ENCODE results near the gene TTLL10. TPM values are rescaled to one million over a fixed set of nuclear protein-coding genes. Genes with fewer than 3 reads are reported as not detected.

The TTLL10 gene
- total and polyA plus RNA-seq, 2 experiments from 2014 or later: 0.45 TPM; not detected in 1

DNA sequence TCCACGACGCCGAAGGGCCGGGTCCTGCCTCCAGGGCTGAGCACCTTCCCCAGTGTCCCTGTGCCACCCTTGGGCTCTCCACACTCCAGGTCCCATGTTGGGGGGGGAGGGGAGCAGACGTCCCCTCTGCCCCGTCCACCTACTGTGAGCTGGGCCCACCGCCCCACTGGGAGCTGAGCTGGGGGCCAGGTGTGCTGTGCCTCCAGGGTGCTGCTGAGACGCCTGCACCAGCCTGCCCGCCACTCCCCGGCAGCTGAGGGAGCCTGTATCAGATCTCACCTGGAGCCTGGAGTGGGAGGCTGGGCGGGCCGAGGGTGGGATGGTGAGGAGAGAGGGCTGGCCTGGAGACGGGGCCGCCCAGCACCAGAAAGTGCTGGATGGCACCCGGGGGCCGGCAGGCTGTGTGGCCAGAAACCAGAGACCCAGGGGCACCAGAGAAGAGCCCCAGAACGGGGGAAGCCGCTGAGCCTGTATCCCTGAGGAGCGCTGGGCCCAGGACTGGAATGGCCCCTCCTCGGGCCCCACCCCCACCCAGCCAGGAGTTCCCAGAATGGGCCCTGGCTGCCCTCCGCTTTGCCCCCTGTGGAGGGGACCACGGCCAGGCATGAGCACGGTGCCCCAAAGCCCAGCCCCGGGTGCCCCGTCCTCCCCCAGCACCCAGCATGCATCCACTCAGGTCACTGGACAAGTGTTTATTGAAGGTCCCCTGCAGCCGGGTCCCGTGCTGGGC is 29.3 kb downstream of the TTLL10 start (continued):
- TF ChIP-seq ZNF462 (CRISPR knock-in tag; IDR thresholded peaks at IDR 0.05) (no peak), ETS1 (IDR thresholded peaks at IDR 0.05) (no peak), ZNF114 (CRISPR knock-in tag; IDR thresholded peaks at IDR 0.05) (no peak), CTCF (conservative IDR thresholded peaks at IDR 0.05; ENCODE audit: low read depth in 2 of 2) (no peak)

Measured in GM23338 (cell line).